Endothelial cell of umbilical vein (primary cell): ENCODE data around the gene ZIM2. TPM values are rescaled to one million over a fixed set of nuclear protein-coding genes. Genes with fewer than 3 reads are reported as not detected.

ENCODE experiments used
- BruUV-seq: library from RNA; stranded (reverse); fragments of 400-500 nt; replicated peaks from 2 replicates; lab custom pipeline; 2021; lab: Mats Ljungman, UMichigan
- CTCF ChIA-PET: fragments of 300-600, 350-600 bp; sonication (Branson Sonifier 250); formaldehyde crosslinking; loops from one replicate; lab custom pipeline; 2021; ENCODE audit warnings: antibody characterized with exemption, inconsistent platforms; lab: Charles Lee
- POLR2A ChIA-PET: fragments of 300-600, 350-600 bp; sonication (Branson Sonifier 250); formaldehyde crosslinking; loops from one replicate; lab custom pipeline; 2021; ENCODE audit warnings: antibody characterized with exemption, inconsistent platforms; lab: Charles Lee
- DNase-seq: peaks from one replicate; pipeline ENCODE4 v3.0.0-alpha.2; 2011; ENCODE audit warnings: low read depth, low spot score
- FAIRE-seq: peaks from 2 replicates; lab custom pipeline; 2011; peaks lifted over from hg19 to GRCh38; lab: Jason Lieb, UNC
- H2AFZ ChIP-seq: 2 replicates; pipeline ENCODE4 v1.6.0; 2012; ENCODE audit warnings: low read depth, low read length, control low read depth, inconsistent platforms
- H3K27ac ChIP-seq: 2 replicates; pipeline ENCODE4 v1.5.1; 2011; ENCODE audit warnings: low read depth, mild to moderate bottlenecking, control low read depth, low read length, moderate library complexity; ENCODE audit not compliant: insufficient read depth
- H3K27me3 ChIP-seq, 2 experiments: 2 replicates each; pipeline versions ENCODE4 v1.6.0 to v1.6.1; 2011; ENCODE audit warnings: low read length in 2 of 2, mixed read lengths in 1 of 2; ENCODE audit not compliant: control insufficient read depth in 2 of 2, insufficient read depth in 2 of 2
- H3K36me3 ChIP-seq, 2 experiments: 2 replicates in 1 of 2; 3 replicates in 1 of 2; pipeline ENCODE4 v1.5.1; 2011; ENCODE audit warnings: low read length in 2 of 2, mild to moderate bottlenecking in 1 of 2, moderate library complexity in 1 of 2; ENCODE audit not compliant: control insufficient read depth in 2 of 2, insufficient read depth in 2 of 2; ENCODE audit errors: extremely low read depth in 1 of 2
- H3K4me1 ChIP-seq: 3 replicates; pipeline ENCODE4 v1.5.1; 2011; ENCODE audit warnings: mild to moderate bottlenecking, low read length; ENCODE audit not compliant: control insufficient read depth, insufficient read depth; ENCODE audit errors: extremely low read depth
- H3K4me2 ChIP-seq: 2 replicates; pipeline ENCODE4 v1.6.1; 2011; ENCODE audit warnings: low read length, control low read depth, mixed read lengths; ENCODE audit not compliant: insufficient read depth
- H3K4me3 ChIP-seq, 3 experiments: fragments of 200-600 bp in 1 of 3; sonication (generic), shearing (Covaris generic) in 1 of 3; replicated peaks in 1 of 3; 2 replicates each; pipeline ENCODE4 v1.5.1; 2011 to 2016; ENCODE audit warnings: control low read depth in 3 of 3, low read length in 3 of 3, mild to moderate bottlenecking in 2 of 3, inconsistent platforms in 1 of 3, low read depth in 1 of 3, moderate library complexity in 1 of 3; ENCODE audit not compliant: insufficient read depth in 1 of 3
- H3K79me2 ChIP-seq: 2 replicates; pipeline ENCODE4 v1.6.0; 2012; ENCODE audit warnings: low read length, inconsistent platforms; ENCODE audit not compliant: control insufficient read depth, insufficient read depth
- H3K9ac ChIP-seq: replicated peaks from 2 replicates; pipeline ENCODE3; 2011; ENCODE audit warnings: low read length, control low read depth; ENCODE audit not compliant: insufficient read depth; ENCODE audit errors: extremely low read depth
- H3K9me1 ChIP-seq: replicated peaks from 3 replicates; pipeline ENCODE4 v1.6.0; 2011; ENCODE audit warnings: mild to moderate bottlenecking, low read length; ENCODE audit not compliant: control insufficient read depth, insufficient read depth; ENCODE audit errors: extremely low read depth
- H3K9me3 ChIP-seq: replicated peaks from 2 replicates; pipeline ENCODE4 v1.5.1; 2012; ENCODE audit warnings: low read length, inconsistent platforms; ENCODE audit not compliant: control insufficient read depth, insufficient read depth
- H4K20me1 ChIP-seq: replicated peaks from 2 replicates; pipeline ENCODE3; 2011; ENCODE audit warnings: mild to moderate bottlenecking, low read length; ENCODE audit not compliant: control insufficient read depth, insufficient read depth; ENCODE audit errors: extremely low read depth
- EZH2 ChIP-seq: IDR thresholded peaks from 2 replicates; pipeline ENCODE4 v1.6.1; 2012; ENCODE audit warnings: borderline replicate concordance, low read depth, mild to moderate bottlenecking, moderate library complexity, low read length, inconsistent platforms; ENCODE audit not compliant: severe bottlenecking
- FOS ChIP-seq: IDR thresholded peaks from 2 replicates; pipeline ENCODE4 v1.6.1; 2011; ENCODE audit warnings: mild to moderate bottlenecking, low read length, moderate library complexity, borderline replicate concordance; ENCODE audit not compliant: insufficient read depth
- GATA2 ChIP-seq: IDR thresholded peaks from 2 replicates; pipeline ENCODE4 v1.7.0; 2011; ENCODE audit warnings: low read depth, mild to moderate bottlenecking, moderate library complexity, mixed read lengths, low read length; ENCODE audit not compliant: insufficient read length, insufficient read depth
- JUN ChIP-seq: IDR thresholded peaks from 2 replicates; pipeline ENCODE4 v1.6.1; 2011; ENCODE audit warnings: borderline replicate concordance, low read depth; ENCODE audit not compliant: insufficient read length, insufficient read depth
- POLR2A ChIP-seq: IDR thresholded peaks from 2 replicates; pipeline ENCODE4 v1.6.1; 2012; ENCODE audit warnings: low read depth, mild to moderate bottlenecking, control low read depth, low read length
- POLR2AphosphoS5 ChIP-seq: IDR thresholded peaks from 2 replicates; pipeline ENCODE4 v1.6.1; 2012; ENCODE audit warnings: low read depth, mild to moderate bottlenecking, control low read depth, low read length, moderate library complexity; ENCODE audit not compliant: insufficient read depth
- dilution Hi-C: fragments of 300-500 bp; cut with MboI; formaldehyde crosslinking; loops from one replicate; pipeline ENCODE4 v1.15.0; 2019; ENCODE audit warnings: low sequenced_read_pairs; ENCODE audit not compliant: extremely low pct_ligation_motif_present
- intact Hi-C: fragments of 100-400 bp; cut with micrococcal nuclease; formaldehyde crosslinking; loops from one replicate; pipeline ENCODE4 v1.10.0; 2022
- polyA plus RNA-seq, 4 experiments: library from polyadenylated mRNA; depleted of rRNA in 3 of 4; stranded (reverse) in 3 of 4; unstranded in 1 of 4; fragments of >200 nt; gene quantifications; 2 replicates each; pipeline versions ENCODE4 v1.2.1 to v1.2.3, GENCODE V29; 2011 to 2012; ENCODE audit warnings: missing spikeins in 1 of 4
- small RNA-seq: library from RNA; depleted of rRNA; stranded (forward); fragments of <200 nt; gene quantifications from one replicate; pipeline ENCODE3, GENCODE V24; 2012; ENCODE audit warnings: low replicate concordance, low read depth; ENCODE audit not compliant: insufficient read depth, insufficient read length
- total RNA-seq: library from RNA; stranded (reverse); gene quantifications from 2 replicates; pipeline ENCODE4 v1.2.3, GENCODE V29; 2021
- TF ChIP-seq, protein P1 (sequence below), 2 donors: IDR thresholded peaks; 1 replicate in 1 of 2; 2 replicates in 1 of 2; pipeline ENCODE4 v1.5.1; 2011; ENCODE audit warnings: low read length in 2 of 2, mild to moderate bottlenecking in 2 of 2, moderate library complexity in 2 of 2, control low read depth in 1 of 2, inconsistent platforms in 1 of 2, low read depth in 1 of 2; ENCODE audit not compliant: insufficient read depth in 1 of 2; ENCODE audit errors: extremely low read depth in 1 of 2

ZIM2 gene
- total and polyA plus RNA-seq, 2 donors (not counting 3 experiments of a cell fraction or from before 2014, with no cell fraction given): not detected

DNA sequence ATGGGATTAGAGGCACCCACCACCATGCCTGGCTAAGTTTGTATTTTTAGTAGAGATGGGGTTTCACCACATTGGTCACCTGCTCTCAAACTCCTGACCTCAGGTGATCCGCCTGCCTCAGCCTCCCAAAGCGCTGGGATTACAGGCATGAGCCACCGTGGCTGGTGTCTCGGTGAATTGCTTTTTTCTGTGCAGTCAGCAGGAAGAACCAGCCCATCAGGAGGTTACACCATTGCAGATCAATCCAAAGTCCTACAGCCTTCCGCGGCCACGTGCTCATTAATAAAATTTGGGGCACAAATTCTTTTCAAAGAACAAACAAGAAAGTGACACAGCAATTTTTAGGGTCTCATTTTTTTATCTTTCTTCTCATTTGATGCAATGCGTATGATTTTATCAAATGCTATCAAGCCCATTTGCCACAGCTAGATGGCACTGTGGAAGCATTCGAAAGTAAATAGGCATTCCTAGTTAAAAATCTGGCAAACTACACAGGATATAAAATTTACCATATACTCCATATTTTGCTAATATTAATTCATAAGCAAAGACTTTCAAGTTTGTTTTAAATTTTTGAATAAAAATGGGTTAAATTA is 114.6 kb downstream of the ZIM2 start:
- no peak for DNase-seq
- FAIRE-seq: no peak
- CTCF ChIA-PET: no interaction called here

More for the DNA sequence above, 114.6 kb downstream of the ZIM2 start:
- TF ChIP-seq FOS (no peak), GATA2 (no peak), POLR2AphosphoS5 (no peak), EZH2 (no peak), JUN (no peak), POLR2A (no peak)
- TF ChIP-seq, protein P1, sequence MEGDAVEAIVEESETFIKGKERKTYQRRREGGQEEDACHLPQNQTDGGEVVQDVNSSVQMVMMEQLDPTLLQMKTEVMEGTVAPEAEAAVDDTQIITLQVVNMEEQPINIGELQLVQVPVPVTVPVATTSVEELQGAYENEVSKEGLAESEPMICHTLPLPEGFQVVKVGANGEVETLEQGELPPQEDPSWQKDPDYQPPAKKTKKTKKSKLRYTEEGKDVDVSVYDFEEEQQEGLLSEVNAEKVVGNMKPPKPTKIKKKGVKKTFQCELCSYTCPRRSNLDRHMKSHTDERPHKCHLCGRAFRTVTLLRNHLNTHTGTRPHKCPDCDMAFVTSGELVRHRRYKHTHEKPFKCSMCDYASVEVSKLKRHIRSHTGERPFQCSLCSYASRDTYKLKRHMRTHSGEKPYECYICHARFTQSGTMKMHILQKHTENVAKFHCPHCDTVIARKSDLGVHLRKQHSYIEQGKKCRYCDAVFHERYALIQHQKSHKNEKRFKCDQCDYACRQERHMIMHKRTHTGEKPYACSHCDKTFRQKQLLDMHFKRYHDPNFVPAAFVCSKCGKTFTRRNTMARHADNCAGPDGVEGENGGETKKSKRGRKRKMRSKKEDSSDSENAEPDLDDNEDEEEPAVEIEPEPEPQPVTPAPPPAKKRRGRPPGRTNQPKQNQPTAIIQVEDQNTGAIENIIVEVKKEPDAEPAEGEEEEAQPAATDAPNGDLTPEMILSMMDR (IDR thresholded peaks at IDR 0.05; ENCODE audit: extremely low read depth in 1 of 2, insufficient read depth in 1 of 2, low read depth in 1 of 2, low read length in 2 of 2): no peak
- H3K9me1 ChIP-seq: no peaks in the 10 kb centered on the region
- H3K27ac ChIP-seq: no peak overlapping the region
- H3K27me3 ChIP-seq: no peaks in the 10 kb centered on the region
- POLR2A ChIA-PET: no interaction called here
- peaks cover 6% of the 10 kb centered on the region for H3K9me3 ChIP-seq
- no peak overlapping the region for H3K4me2 ChIP-seq
- no peaks in the 10 kb centered on the region for H3K79me2 ChIP-seq
- H3K9ac ChIP-seq: no peak overlapping the region
- intact Hi-C loops (no loop called here), dilution Hi-C loops (no loop called here)
- no peaks in the 10 kb centered on the region for H3K4me1 ChIP-seq
- no peaks in the 10 kb centered on the region for H4K20me1 ChIP-seq
- H2AFZ ChIP-seq: no peak overlapping the region
- H3K4me3 ChIP-seq: no peak overlapping the region
- no TSS peak for BruUV-seq
- no peaks in the 10 kb centered on the region for H3K36me3 ChIP-seq

Small RNA genes within 50 kb of the gene (small RNA-seq; reads per million reads assigned to genes)
- gene AC006115.2: not detected

Other genes starting within 250 kb of the ZIM2 start
- 9.6 and 9.7 TPM in 2 replicates for gene ZNF71, start 245.4 kb downstream of the ZIM2 start, total RNA-seq
- gene ZNF71, start 245.4 kb downstream of the ZIM2 start, polyA plus RNA-seq: 10.1 and 13.4 TPM in 2 replicates
- gene SMIM17, start 197.6 kb downstream of the ZIM2 start, total RNA-seq: 0.30 and 1.4 TPM in 2 replicates
- gene SMIM17, start 197.6 kb downstream of the ZIM2 start, polyA plus RNA-seq: 0.10 TPM in 1 of 2 replicates, not detected in the other
- not detected in 2 replicates for gene ZNF835, start 169.0 kb downstream of the ZIM2 start, total RNA-seq
- 0.01 TPM in 1 of 2 replicates, not detected in the other for gene ZNF835, start 169.0 kb downstream of the ZIM2 start, polyA plus RNA-seq
- gene PEG3, start within 50 bp of the ZIM2 start, total RNA-seq: 0.27 TPM in 1 of 2 replicates, not detected in the other
- gene PEG3, start within 50 bp of the ZIM2 start, polyA plus RNA-seq: 0.02 TPM in 1 of 2 replicates, not detected in the other